Measurements from ENCODE around the gene DOCK8. TPM values are rescaled to one million over a fixed set of nuclear protein-coding genes. Genes with fewer than 3 reads are reported as not detected.

Gene DOCK8
- total RNA-seq, 4 donors from 2014 or later: 5.1 to 15.1 (median 8.4) TPM

DNA sequence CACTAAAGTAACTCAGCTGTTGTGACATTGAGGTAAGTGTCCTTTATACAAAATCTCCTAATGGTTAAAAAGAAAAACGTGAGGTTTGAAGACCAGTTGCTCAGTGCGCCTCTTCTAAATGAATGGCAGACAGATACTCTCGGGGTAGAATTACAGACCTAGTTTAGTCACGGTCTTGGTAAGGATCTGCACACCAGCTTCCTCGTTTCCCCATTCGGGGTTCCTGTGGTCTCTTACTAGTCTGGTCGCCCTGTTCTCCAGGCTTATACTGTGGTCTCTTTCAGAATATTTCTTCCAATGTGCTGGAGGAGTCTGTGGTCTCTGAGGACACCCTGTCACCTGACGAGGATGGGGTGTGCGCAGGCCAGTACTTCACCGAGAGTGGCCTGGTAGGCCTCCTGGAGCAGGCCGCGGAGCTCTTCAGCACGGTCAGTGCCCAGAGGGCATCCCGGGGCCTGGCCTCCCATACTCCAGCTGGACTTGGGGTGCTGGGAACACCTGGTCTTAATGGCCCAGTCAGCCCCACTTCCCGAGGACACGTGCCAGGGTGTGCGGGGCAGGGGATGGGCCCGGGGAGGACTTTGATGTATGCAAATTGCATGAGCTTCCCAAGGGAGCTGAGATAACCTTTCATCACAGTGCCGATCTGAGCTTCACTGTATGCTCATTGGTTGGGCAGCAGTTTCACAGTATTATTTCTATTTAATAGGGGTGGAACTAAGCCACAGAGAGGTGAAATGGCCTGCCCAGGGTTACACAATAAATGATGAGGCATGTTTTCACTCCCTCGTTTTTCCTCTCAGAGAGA, 224.5 kb downstream of the DOCK8 start:
- intact Hi-C loops (cut with DNase I; ENCODE audit: low total_unique reads): loop anchor here (10.0 kb wide), 1 partner anchor 1206 kb away; no protein-coding TSS in a partner anchor
- TF ChIP-seq POLR2A (IDR thresholded peaks at IDR 0.05): no peak
- TF ChIP-seq, protein P1, sequence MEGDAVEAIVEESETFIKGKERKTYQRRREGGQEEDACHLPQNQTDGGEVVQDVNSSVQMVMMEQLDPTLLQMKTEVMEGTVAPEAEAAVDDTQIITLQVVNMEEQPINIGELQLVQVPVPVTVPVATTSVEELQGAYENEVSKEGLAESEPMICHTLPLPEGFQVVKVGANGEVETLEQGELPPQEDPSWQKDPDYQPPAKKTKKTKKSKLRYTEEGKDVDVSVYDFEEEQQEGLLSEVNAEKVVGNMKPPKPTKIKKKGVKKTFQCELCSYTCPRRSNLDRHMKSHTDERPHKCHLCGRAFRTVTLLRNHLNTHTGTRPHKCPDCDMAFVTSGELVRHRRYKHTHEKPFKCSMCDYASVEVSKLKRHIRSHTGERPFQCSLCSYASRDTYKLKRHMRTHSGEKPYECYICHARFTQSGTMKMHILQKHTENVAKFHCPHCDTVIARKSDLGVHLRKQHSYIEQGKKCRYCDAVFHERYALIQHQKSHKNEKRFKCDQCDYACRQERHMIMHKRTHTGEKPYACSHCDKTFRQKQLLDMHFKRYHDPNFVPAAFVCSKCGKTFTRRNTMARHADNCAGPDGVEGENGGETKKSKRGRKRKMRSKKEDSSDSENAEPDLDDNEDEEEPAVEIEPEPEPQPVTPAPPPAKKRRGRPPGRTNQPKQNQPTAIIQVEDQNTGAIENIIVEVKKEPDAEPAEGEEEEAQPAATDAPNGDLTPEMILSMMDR (IDR thresholded peaks at IDR 0.05): no peak
- 76 to 79% methylated on average over 15 to 20 of the region's 20 CpGs for WGBS, 2 donors
- DNase-seq (ENCODE audit: low spot score in 2 of 2): peak; percentile 29 to 85
- no peak overlapping the region for H3K4me3 ChIP-seq (ENCODE audit: low read depth, poor library complexity, severe bottlenecking)

DNA sequence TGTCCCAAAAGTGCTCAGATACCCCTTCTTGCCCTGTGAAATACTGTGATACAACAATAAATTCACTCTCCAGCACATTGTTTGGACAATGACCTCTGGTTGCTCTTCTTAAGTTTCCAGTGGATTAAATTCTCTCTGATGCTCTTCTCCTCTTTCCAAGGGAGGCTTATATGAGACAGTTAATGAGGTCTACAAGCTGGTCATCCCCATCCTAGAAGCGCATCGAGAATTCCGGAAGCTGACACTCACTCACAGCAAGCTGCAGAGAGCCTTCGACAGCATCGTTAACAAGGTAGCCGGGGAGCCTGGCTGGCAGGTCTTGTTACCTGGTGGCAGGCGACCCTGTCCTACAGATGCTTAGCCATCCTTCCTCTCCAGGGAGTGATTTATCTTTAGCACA, 226.5 kb downstream of the DOCK8 start:
- TF ChIP-seq POLR2A (IDR thresholded peaks at IDR 0.05): no peak
- TF ChIP-seq, protein P1 (IDR thresholded peaks at IDR 0.05): no peak
- intact Hi-C loops (cut with DNase I; ENCODE audit: low total_unique reads): no loop called here
- WGBS, 2 donors: 87 to 93% methylated on average over 7 of the region's 7 CpGs
- H3K4me3 ChIP-seq (ENCODE audit: low read depth, poor library complexity, severe bottlenecking): no peak overlapping the region
- no peak for DNase-seq (ENCODE audit: low spot score in 2 of 2)

DNA sequence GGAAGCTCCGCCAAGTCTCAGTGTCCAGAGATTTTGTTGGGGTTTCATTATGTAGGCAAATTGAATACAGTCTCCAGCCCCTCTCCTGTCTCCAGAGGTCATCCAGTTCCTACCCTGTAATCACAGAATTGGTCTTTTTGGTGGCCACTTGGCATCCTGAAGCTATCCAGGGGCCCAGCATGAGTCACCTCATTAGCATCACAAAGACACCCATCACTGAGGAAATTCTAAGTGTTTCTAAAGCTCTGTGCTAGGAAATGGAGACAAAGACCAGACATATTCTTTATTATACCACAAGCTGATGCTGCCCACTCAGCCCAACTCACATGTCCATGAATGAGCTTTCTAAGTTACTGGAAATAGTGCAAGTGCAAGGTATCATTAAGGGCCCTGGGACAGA, 229.9 kb downstream of the DOCK8 start:
- 100% methylated on average over 1 of the region's 1 CpG for WGBS, 2 donors
- intact Hi-C loops (cut with DNase I; ENCODE audit: low total_unique reads): no loop called here
- TF ChIP-seq, protein P1 (IDR thresholded peaks at IDR 0.05): no peak
- TF ChIP-seq POLR2A (IDR thresholded peaks at IDR 0.05): no peak
- DNase-seq (ENCODE audit: low spot score in 2 of 2): no peak
- H3K4me3 ChIP-seq (ENCODE audit: low read depth, poor library complexity, severe bottlenecking): no peak overlapping the region

DNA sequence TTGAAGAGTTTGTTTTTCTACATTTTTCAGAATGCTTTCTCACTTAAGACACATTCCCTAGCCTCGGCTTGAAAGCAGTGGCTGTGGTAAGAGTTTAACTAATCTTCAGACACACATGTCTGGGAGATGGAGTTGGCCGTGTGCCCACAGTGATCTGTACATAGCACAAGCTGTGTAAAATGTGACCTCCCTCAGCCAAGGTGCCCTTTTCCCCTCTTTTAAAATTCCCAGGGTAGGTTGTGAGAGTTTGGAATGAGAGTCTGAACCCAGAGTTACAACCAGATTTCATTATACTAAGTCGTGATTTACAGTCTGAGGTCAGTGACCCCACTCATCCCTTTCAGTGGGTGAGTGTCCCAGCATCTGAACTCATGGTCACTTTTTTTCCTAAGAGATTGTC, 230.4 kb downstream of the DOCK8 start:
- DNase-seq (ENCODE audit: low spot score in 2 of 2): no peak

DNA sequence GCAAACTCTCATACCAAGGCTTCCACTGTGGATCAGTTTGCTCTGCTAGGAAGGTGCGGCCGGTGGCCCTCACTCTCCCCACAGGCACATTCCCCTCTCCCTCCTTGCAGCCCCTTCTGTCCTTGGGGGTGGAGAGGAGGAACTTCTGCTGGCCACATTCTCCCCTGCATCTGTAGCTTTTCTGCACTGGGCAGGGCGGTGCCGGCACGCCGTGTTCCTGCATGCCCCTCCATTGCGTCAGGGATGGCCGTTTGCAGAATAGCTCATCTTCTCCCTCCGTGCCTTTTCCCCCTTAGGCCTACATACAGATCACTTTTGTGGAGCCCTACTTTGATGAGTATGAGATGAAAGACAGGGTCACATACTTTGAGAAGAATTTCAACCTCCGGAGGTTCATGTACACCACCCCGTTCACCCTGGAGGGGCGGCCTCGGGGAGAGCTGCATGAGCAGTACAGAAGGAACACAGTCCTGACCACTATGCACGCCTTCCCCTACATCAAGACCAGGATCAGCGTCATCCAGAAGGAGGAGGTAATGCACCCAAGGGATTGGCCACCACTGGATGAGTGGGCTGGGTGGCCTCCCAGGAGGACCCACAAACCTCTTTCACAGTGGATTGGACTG, 231.5 kb downstream of the DOCK8 start:
- no peak for DNase-seq (ENCODE audit: low spot score in 2 of 2)
- no peak overlapping the region for H3K4me3 ChIP-seq (ENCODE audit: low read depth, poor library complexity, severe bottlenecking)
- WGBS, 2 donors: 84 to 87% methylated on average over 14 of the region's 15 CpGs
- intact Hi-C loops (cut with DNase I; ENCODE audit: low total_unique reads): no loop called here
- no peak for TF ChIP-seq POLR2A (IDR thresholded peaks at IDR 0.05)
- TF ChIP-seq, protein P1 (IDR thresholded peaks at IDR 0.05): no peak

More for the DNA sequence above, 230.4 kb downstream of the DOCK8 start:
- TF ChIP-seq POLR2A (IDR thresholded peaks at IDR 0.05): no peak
- TF ChIP-seq, protein P1 (IDR thresholded peaks at IDR 0.05): no peak
- no peak overlapping the region for H3K4me3 ChIP-seq (ENCODE audit: low read depth, poor library complexity, severe bottlenecking)
- WGBS, 2 donors: 53 to 62% methylated on average over 3 of the region's 3 CpGs
- intact Hi-C loops (cut with DNase I; ENCODE audit: low total_unique reads): no loop called here
